HG02759 (cell line): ENCODE measurements around the gene SLC34A1.
"Not testable (repeated sequence)": the region's sequence is repeated elsewhere in the genome, so short reads cannot be mapped to it uniquely, and the experiment has no call there.

ENCODE experiments used
- ATAC-seq: cut with Tn5 transposase; IDR thresholded peaks from one replicate; pipeline ENCODE4 v1.9.1; 2021; ENCODE audit warnings: mild to moderate bottlenecking, moderate library complexity; ENCODE audit not compliant: unreplicated experiment

SLC34A1 gene

GRCh38 chr5:177405312-177405711, 21.1 kb downstream of the SLC34A1 start:
- no peak for ATAC-seq

GRCh38 chr5:177405805-177406204, 21.6 kb downstream of the SLC34A1 start:
- no peak for ATAC-seq

- no peak for ATAC-seq
Measured at GRCh38 chr5:177409043-177409801, 25.0 kb downstream of the SLC34A1 start, which contains the start of gene F12. TSS of gene F12 (minus strand) at chr5:177409564. CDS start at chr5:177409527, 37 bp downstream.

- ATAC-seq = no peak
Measured at GRCh38 chr5:177410575-177410974, 26.3 kb downstream of the SLC34A1 start.

- ATAC-seq = peak; percentile 60
Measured at GRCh38 chr5:177412603-177413233, 28.5 kb downstream of the SLC34A1 start.

GRCh38 chr5:177414481-177414880, 30.2 kb downstream of the SLC34A1 start:
- ATAC-seq = no peak

GRCh38 chr5:177417081-177417480, 32.8 kb downstream of the SLC34A1 start:
- ATAC-seq = not testable (repeated sequence)

GRCh38 chr5:177419046-177419445, 34.8 kb downstream of the SLC34A1 start:
- no peak for ATAC-seq

GRCh38 chr5:177420472-177420871, 36.2 kb downstream of the SLC34A1 start:
- not testable (repeated sequence) for ATAC-seq

GRCh38 chr5:177421062-177421798, 37.0 kb downstream of the SLC34A1 start:
- ATAC-seq = no peak

GRCh38 chr5:177423671-177424070, 39.4 kb downstream of the SLC34A1 start:
- ATAC-seq = no peak

- ATAC-seq = no peak
Measured at GRCh38 chr5:177425196-177425800, 41.1 kb downstream of the SLC34A1 start.

GRCh38 chr5:177425801-177426565, 41.7 kb downstream of the SLC34A1 start:
- peak; percentile 78 for ATAC-seq

- peak; percentile 10 for ATAC-seq
Measured at GRCh38 chr5:177426566-177427210, 42.5 kb downstream of the SLC34A1 start, which contains the start of gene GRK6. TSS of gene GRK6 (plus strand) at chr5:177426676. CDS start at chr5:177426846, 170 bp downstream.

GRCh38 chr5:177427211-177427822, 43.1 kb downstream of the SLC34A1 start:
- ATAC-seq = no peak

- ATAC-seq = no peak
Measured at GRCh38 chr5:177427919-177428573, 43.8 kb downstream of the SLC34A1 start.

- no peak for ATAC-seq
Measured at GRCh38 chr5:177428574-177429217, 44.5 kb downstream of the SLC34A1 start.

GRCh38 chr5:177429248-177430040, 45.2 kb downstream of the SLC34A1 start:
- no peak for ATAC-seq
